ENCODE measurements around the gene ALX4. TPM values are rescaled to one million over a fixed set of nuclear protein-coding genes. Genes with fewer than 3 reads are reported as not detected.

ALX4 gene
- polyA plus RNA-seq, 1 experiment: not detected

- no peak for DNase-seq (ENCODE audit: low read depth, low spot score)
- CTCF ChIA-PET: interaction anchor here (1.6 to 1.7 kb wide), 2 partner anchors 34 to 65 kb away, joined by 3 to 6 read pairs; no protein-coding TSS in a partner anchor
- H3K4me3 ChIP-seq (ENCODE audit: low read depth, low read length): no peak overlapping the region
- H3K27ac ChIP-seq (ENCODE audit: low read depth, low read length): no peak overlapping the region
- H3K9me3 ChIP-seq (ENCODE audit: control insufficient read depth, insufficient read depth, low read length): no peaks in the 10 kb centered on the region
- POLR2A ChIA-PET: no interaction called here
- H3K27me3 ChIP-seq (ENCODE audit: control insufficient read depth, insufficient read depth, low read length): no peaks in the 10 kb centered on the region
- no peak for TF ChIP-seq CTCF (IDR thresholded peaks at IDR 0.05; ENCODE audit: low read depth, low read length)
Measured at GRCh38 chr11:44219830-44220796, 89.8 kb downstream of the ALX4 start.

- Histone ChIP-seq H3K27me3 (ENCODE audit: control insufficient read depth, insufficient read depth, low read length) (no peaks in the 10 kb centered on the region), H3K4me3 (ENCODE audit: low read depth, low read length) (no peak overlapping the region), H3K9me3 (ENCODE audit: control insufficient read depth, insufficient read depth, low read length) (no peaks in the 10 kb centered on the region), H3K27ac (ENCODE audit: low read depth, low read length) (no peak overlapping the region)
- ChIA-PET POLR2A (interaction anchor here (0.6 kb wide), 1 partner anchor 21 kb away, joined by 4 read pairs; no protein-coding TSS in a partner anchor), CTCF (no interaction called here)
- no peak for DNase-seq (ENCODE audit: low read depth, low spot score)
- no peak for TF ChIP-seq CTCF (IDR thresholded peaks at IDR 0.05; ENCODE audit: low read depth, low read length)
Measured at GRCh38 chr11:44217432-44217831, 92.5 kb downstream of the ALX4 start.

GRCh38 chr11:44213148-44213547 is 96.8 kb downstream of the ALX4 start:
- Histone ChIP-seq H3K9me3 (ENCODE audit: control insufficient read depth, insufficient read depth, low read length) (no peaks in the 10 kb centered on the region), H3K4me3 (ENCODE audit: low read depth, low read length) (no peak overlapping the region), H3K27ac (ENCODE audit: low read depth, low read length) (no peak overlapping the region), H3K27me3 (ENCODE audit: control insufficient read depth, insufficient read depth, low read length) (no peaks in the 10 kb centered on the region)
- DNase-seq (ENCODE audit: low read depth, low spot score): no peak
- POLR2A ChIA-PET: no interaction called here
- CTCF ChIA-PET: no interaction called here
- TF ChIP-seq CTCF (IDR thresholded peaks at IDR 0.05; ENCODE audit: low read depth, low read length): no peak

GRCh38 chr11:44212128-44212527 is 97.8 kb downstream of the ALX4 start:
- ChIA-PET POLR2A (no interaction called here), CTCF (no interaction called here)
- H3K9me3 ChIP-seq (ENCODE audit: control insufficient read depth, insufficient read depth, low read length): no peaks in the 10 kb centered on the region
- no peak for DNase-seq (ENCODE audit: low read depth, low spot score)
- no peak for TF ChIP-seq CTCF (IDR thresholded peaks at IDR 0.05; ENCODE audit: low read depth, low read length)
- H3K4me3 ChIP-seq (ENCODE audit: low read depth, low read length): no peak overlapping the region
- no peak overlapping the region for H3K27ac ChIP-seq (ENCODE audit: low read depth, low read length)
- no peaks in the 10 kb centered on the region for H3K27me3 ChIP-seq (ENCODE audit: control insufficient read depth, insufficient read depth, low read length)

Other genes with a start within 250 kb of the ALX4 start
- gene ACCS, start 243.9 kb downstream of the ALX4 start, polyA plus RNA-seq (2011; rRNA removed): 7.0 and 7.8 TPM in 2 replicates
- 128 and 138 TPM in 2 replicates for gene EXT2, start 214.5 kb downstream of the ALX4 start, polyA plus RNA-seq (2011; rRNA removed)